A549 (cell line): ENCODE results near the gene QRICH2.

Experiments used
- CEBPB ChIP-seq, 2 experiments: fragments of >200 bp in 1 of 2; sonication (Bioruptor Twin) in 1 of 2; formaldehyde crosslinking in 1 of 2; IDR thresholded peaks; 2 replicates each; pipeline ENCODE4 v1.6.1; 2012 to 2016
- CTCF ChIP-seq: fragments of >200 bp; sonication (Bioruptor Twin); formaldehyde crosslinking; IDR thresholded peaks from 3 replicates; pipeline ENCODE4 v1.5.1; 2016
- FOSB ChIP-seq: fragments of 250-450 bp; sonication (Bioruptor Pico); IDR thresholded peaks from 2 replicates; pipeline ENCODE4 v1.5.0; 2020; ENCODE audit warnings: mild to moderate bottlenecking, moderate library complexity
- HOXA7 ChIP-seq: fragments of 250-450 bp; sonication (Bioruptor Pico); IDR thresholded peaks from 2 replicates; pipeline ENCODE4 v1.5.0; 2020; ENCODE audit warnings: mild to moderate bottlenecking, moderate library complexity
- PBX3 ChIP-seq: IDR thresholded peaks from 2 replicates; pipeline ENCODE4 v1.6.1; 2012
- PHF8 ChIP-seq: fragments of 200-600 bp; sonication (generic); IDR thresholded peaks from 2 replicates; pipeline ENCODE4 v1.6.1; 2016; ENCODE audit warnings: low read depth, mild to moderate bottlenecking, antibody characterized with exemption, moderate library complexity, borderline replicate concordance
- POLR2A ChIP-seq: IDR thresholded peaks from 2 replicates; pipeline ENCODE4 v1.6.1; 2012; ENCODE audit warnings: mild to moderate bottlenecking, low read length
- SMC3 ChIP-seq: fragments of >200 bp; sonication (Bioruptor Twin); formaldehyde crosslinking; IDR thresholded peaks from 3 replicates; pipeline ENCODE4 v1.6.1; 2018; ENCODE audit warnings: inconsistent platforms
- USF2 ChIP-seq: fragments of 450-650 bp; IDR thresholded peaks from 2 replicates; pipeline ENCODE4 v1.6.1; 2014; ENCODE audit warnings: antibody characterized with exemption

- TF ChIP-seq CTCF (no peak), FOSB (no peak), CEBPB (IDR thresholded peaks at IDR 0.05) (no peak), HOXA7 (CRISPR knock-in tag) (no peak), USF2 (no peak), SMC3 (no peak), PBX3 (no peak), PHF8 (no peak), POLR2A (no peak)
Observed at GRCh38 chr17:76309461-76309860, 1.4 kb upstream of the QRICH2 start.
